OCI-LY1 (cell line): ENCODE measurements around the gene WWOX.

Experiments
- H2AFZ ChIP-seq: fragments of 200-600 bp; sonication (generic), shearing (Covaris generic); 2 replicates; pipeline ENCODE4 v1.6.0; 2014; ENCODE audit warnings: antibody characterized with exemption, mild to moderate bottlenecking, low read length
- H3F3A ChIP-seq: fragments of 200-600 bp; sonication (generic), shearing (Covaris generic); 2 replicates; pipeline ENCODE4 v1.6.0; 2014; ENCODE audit warnings: mild to moderate bottlenecking, antibody characterized with exemption, low read length, moderate library complexity; ENCODE audit not compliant: insufficient read depth
- H3K27ac ChIP-seq: fragments of 200-600 bp; sonication (generic); 2 replicates; pipeline ENCODE4 v1.5.1; 2014; ENCODE audit warnings: low read length, mixed run types, mild to moderate bottlenecking, low read depth; ENCODE audit not compliant: poor library complexity, severe bottlenecking
- H3K27me3 ChIP-seq: fragments of 200-600 bp; sonication (generic); 2 replicates; pipeline ENCODE4 v1.6.0; 2014; ENCODE audit warnings: antibody characterized with exemption, mild to moderate bottlenecking, low read length, moderate library complexity; ENCODE audit not compliant: insufficient read depth
- H3K36me3 ChIP-seq: fragments of 200-600 bp; sonication (generic); 2 replicates; pipeline ENCODE4 v1.6.1; 2014; ENCODE audit warnings: mild to moderate bottlenecking, antibody characterized with exemption, low read length, moderate library complexity, mixed read lengths; ENCODE audit not compliant: insufficient read depth
- H3K4me1 ChIP-seq: fragments of 200-600 bp; sonication (generic); 2 replicates; pipeline ENCODE4 v1.5.1; 2014; ENCODE audit warnings: mild to moderate bottlenecking, low read length, moderate library complexity; ENCODE audit not compliant: insufficient read depth, severe bottlenecking
- H3K4me2 ChIP-seq: fragments of 200-600 bp; sonication (generic), shearing (Covaris generic); 2 replicates; pipeline ENCODE4 v1.6.1; 2014; ENCODE audit warnings: low read length
- H3K4me3 ChIP-seq: fragments of 200-600 bp; sonication (generic); 2 replicates; pipeline ENCODE4 v1.5.1; 2014; ENCODE audit warnings: low read length, low read depth, mild to moderate bottlenecking, mixed read lengths; ENCODE audit not compliant: poor library complexity, severe bottlenecking
- H3K79me2 ChIP-seq: fragments of 200-600 bp; shearing (Covaris generic); 2 replicates; pipeline ENCODE4 v1.6.1; 2016; ENCODE audit warnings: mixed run types, low read length, mixed read lengths; ENCODE audit not compliant: insufficient read depth
- H3K9ac ChIP-seq: fragments of 200-600 bp; sonication (generic), shearing (Covaris generic); 2 replicates; pipeline ENCODE4 v1.6.1; 2014; ENCODE audit warnings: mild to moderate bottlenecking, low read length, mixed read lengths
- H3K9me2 ChIP-seq: fragments of 200-600 bp; sonication (generic), shearing (Covaris generic); 2 replicates; pipeline ENCODE4 v1.6.1; 2014; ENCODE audit warnings: low read depth, mild to moderate bottlenecking, low read length, mixed read lengths
- H3K9me3 ChIP-seq: fragments of 200-600 bp; shearing (Covaris generic); 2 replicates; pipeline ENCODE4 v1.6.1; 2014; ENCODE audit warnings: low read length, mixed read lengths
- H4K20me1 ChIP-seq: fragments of 200-600 bp; sonication (generic), shearing (Covaris generic); 2 replicates; pipeline ENCODE4 v1.6.0; 2016; ENCODE audit warnings: mild to moderate bottlenecking, low read length; ENCODE audit not compliant: insufficient read depth
- EZH2 ChIP-seq: fragments of 200-600 bp; sonication (generic), shearing (Covaris generic); IDR thresholded peaks from 2 replicates; pipeline ENCODE4 v1.8.0; 2017; ENCODE audit warnings: borderline replicate concordance, mixed run types, mild to moderate bottlenecking, antibody characterized with exemption, low read length, moderate library complexity, mixed read lengths
- TF ChIP-seq, protein P1 (sequence below): fragments of 200-600 bp; sonication (generic), shearing (Covaris generic); IDR thresholded peaks from 2 replicates; pipeline ENCODE4 v1.5.1; 2017; ENCODE audit warnings: mild to moderate bottlenecking, antibody characterized with exemption, low read length, moderate library complexity, mixed read lengths

The WWOX gene

DNA sequence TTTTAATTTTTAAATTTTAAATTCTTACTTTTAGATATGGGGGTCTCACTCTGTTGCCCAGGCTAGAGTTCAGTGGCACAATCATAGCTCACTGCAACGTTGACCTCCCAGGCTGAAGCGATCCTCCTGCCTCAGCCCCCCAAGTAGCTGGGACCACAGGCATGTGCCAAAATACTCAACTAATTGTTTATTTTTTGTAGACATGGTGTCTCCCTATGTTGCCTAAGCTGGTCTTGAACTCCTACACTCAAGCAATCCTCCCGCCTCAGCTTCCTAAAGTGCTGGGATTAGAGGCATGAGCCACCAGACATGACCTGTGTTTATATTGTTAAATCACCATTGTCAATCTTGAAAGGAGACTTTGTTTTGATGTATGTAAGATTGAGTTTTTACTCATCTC lies 332.2 kb downstream of the WWOX start:
- Histone ChIP-seq H3K4me3 (no peak overlapping the region), H3K9me3 (no peaks in the 10 kb centered on the region), H3K79me2 (no peaks in the 10 kb centered on the region), H3K27me3 (no peaks in the 10 kb centered on the region), H3F3A (no peaks in the 10 kb centered on the region), H2AFZ (no peak overlapping the region), H3K36me3 (no peaks in the 10 kb centered on the region), H3K9me2 (no peaks in the 10 kb centered on the region), H3K9ac (no peak overlapping the region), H3K4me1 (no peaks in the 10 kb centered on the region), H3K4me2 (no peak overlapping the region), H3K27ac (no peak overlapping the region), H4K20me1 (no peaks in the 10 kb centered on the region)
- no peak for TF ChIP-seq EZH2
- TF ChIP-seq, protein P1, sequence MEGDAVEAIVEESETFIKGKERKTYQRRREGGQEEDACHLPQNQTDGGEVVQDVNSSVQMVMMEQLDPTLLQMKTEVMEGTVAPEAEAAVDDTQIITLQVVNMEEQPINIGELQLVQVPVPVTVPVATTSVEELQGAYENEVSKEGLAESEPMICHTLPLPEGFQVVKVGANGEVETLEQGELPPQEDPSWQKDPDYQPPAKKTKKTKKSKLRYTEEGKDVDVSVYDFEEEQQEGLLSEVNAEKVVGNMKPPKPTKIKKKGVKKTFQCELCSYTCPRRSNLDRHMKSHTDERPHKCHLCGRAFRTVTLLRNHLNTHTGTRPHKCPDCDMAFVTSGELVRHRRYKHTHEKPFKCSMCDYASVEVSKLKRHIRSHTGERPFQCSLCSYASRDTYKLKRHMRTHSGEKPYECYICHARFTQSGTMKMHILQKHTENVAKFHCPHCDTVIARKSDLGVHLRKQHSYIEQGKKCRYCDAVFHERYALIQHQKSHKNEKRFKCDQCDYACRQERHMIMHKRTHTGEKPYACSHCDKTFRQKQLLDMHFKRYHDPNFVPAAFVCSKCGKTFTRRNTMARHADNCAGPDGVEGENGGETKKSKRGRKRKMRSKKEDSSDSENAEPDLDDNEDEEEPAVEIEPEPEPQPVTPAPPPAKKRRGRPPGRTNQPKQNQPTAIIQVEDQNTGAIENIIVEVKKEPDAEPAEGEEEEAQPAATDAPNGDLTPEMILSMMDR: no peak

DNA sequence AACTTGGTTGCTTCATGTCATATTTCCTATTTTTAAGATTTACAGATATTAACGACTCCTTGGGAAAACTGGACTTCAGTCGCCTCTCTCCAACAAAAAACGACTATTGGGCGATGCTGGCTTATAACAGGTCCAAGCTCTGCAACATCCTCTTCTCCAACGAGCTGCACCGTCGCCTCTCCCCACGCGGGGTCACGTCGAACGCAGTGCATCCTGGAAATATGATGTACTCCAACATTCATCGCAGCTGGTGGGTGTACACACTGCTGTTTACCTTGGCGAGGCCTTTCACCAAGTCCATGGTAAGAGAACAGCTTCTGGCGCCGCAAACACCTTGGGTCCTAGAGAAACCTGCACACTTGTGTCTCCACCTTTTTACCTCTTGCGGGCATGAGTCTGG lies 333.0 kb downstream of the WWOX start:
- Histone ChIP-seq H3K27me3 (no peaks in the 10 kb centered on the region), H3K9me3 (no peaks in the 10 kb centered on the region), H3K4me3 (no peak overlapping the region), H4K20me1 (no peaks in the 10 kb centered on the region), H3K4me1 (no peaks in the 10 kb centered on the region), H3K4me2 (no peak overlapping the region), H2AFZ (no peak overlapping the region), H3K36me3 (no peaks in the 10 kb centered on the region), H3K27ac (no peak overlapping the region), H3K9ac (no peak overlapping the region), H3K79me2 (no peaks in the 10 kb centered on the region), H3K9me2 (no peaks in the 10 kb centered on the region), H3F3A (no peaks in the 10 kb centered on the region)
- TF ChIP-seq EZH2: no peak
- TF ChIP-seq, protein P1: no peak

- Histone ChIP-seq H2AFZ (no peak overlapping the region), H3K9me2 (no peaks in the 10 kb centered on the region), H3K4me3 (no peak overlapping the region), H3K4me1 (no peaks in the 10 kb centered on the region), H3K79me2 (no peaks in the 10 kb centered on the region), H3K9me3 (no peaks in the 10 kb centered on the region), H3K9ac (no peak overlapping the region), H3K4me2 (no peak overlapping the region), H3K27me3 (no peaks in the 10 kb centered on the region), H3K27ac (no peak overlapping the region), H3F3A (no peaks in the 10 kb centered on the region), H4K20me1 (no peaks in the 10 kb centered on the region), H3K36me3 (no peaks in the 10 kb centered on the region)
- TF ChIP-seq EZH2: no peak
- TF ChIP-seq, protein P1: no peak
These were observed 333.7 kb downstream of the WWOX start for GRCh38 chr16:78433116-78433515.
